WERI-Rb-1 (cell line): ENCODE measurements around the gene VSTM2A.

Source experiments
- DNase-seq: peaks from one replicate; pipeline ENCODE4 v3.0.0-alpha.2; 2020
- H3K27ac ChIP-seq: fragments of 250-450 bp; sonication (Bioruptor Pico); 2 replicates; pipeline ENCODE4 v1.5.1; 2020; ENCODE audit warnings: mild to moderate bottlenecking, moderate library complexity
- H3K27me3 ChIP-seq: fragments of 250-450 bp; sonication (Bioruptor Pico); 2 replicates; pipeline ENCODE4 v1.5.1; 2021; ENCODE audit warnings: mild to moderate bottlenecking, low read depth, moderate library complexity; ENCODE audit not compliant: insufficient read depth, severe bottlenecking
- H3K36me3 ChIP-seq: fragments of 250-450 bp; sonication (Bioruptor Pico); 2 replicates; pipeline ENCODE4 v1.5.1; 2020; ENCODE audit warnings: mild to moderate bottlenecking, moderate library complexity
- H3K4me3 ChIP-seq: 2 replicates; pipeline ENCODE4 v1.5.1; 2011; ENCODE audit warnings: low read depth, mild to moderate bottlenecking, control low read depth, low read length
- H3K9me3 ChIP-seq: fragments of 250-450 bp; sonication (Bioruptor Pico); 2 replicates; pipeline ENCODE4 v1.5.1; 2021; ENCODE audit warnings: mild to moderate bottlenecking, moderate library complexity; ENCODE audit not compliant: severe bottlenecking
- CTCF ChIP-seq: IDR thresholded peaks from 2 replicates; pipeline ENCODE4 v1.5.1; 2011; ENCODE audit warnings: low read depth, mild to moderate bottlenecking, control low read depth, inconsistent platforms, low read length

VSTM2A gene

GRCh38 chr7:54544527-54545240, 2.5 kb downstream of the VSTM2A start:
- no peak for TF ChIP-seq CTCF
- no peaks in the 10 kb centered on the region for H3K36me3 ChIP-seq
- H3K27me3 ChIP-seq: no peaks in the 10 kb centered on the region
- H3K9me3 ChIP-seq: no peaks in the 10 kb centered on the region
- H3K4me3 ChIP-seq: no peak overlapping the region
- DNase-seq: no peak
- no peak overlapping the region for H3K27ac ChIP-seq

GRCh38 chr7:54545241-54545563, 3.0 kb downstream of the VSTM2A start:
- TF ChIP-seq CTCF: no peak
- Histone ChIP-seq H3K4me3 (no peak overlapping the region), H3K27ac (no peak overlapping the region), H3K36me3 (no peaks in the 10 kb centered on the region), H3K27me3 (no peaks in the 10 kb centered on the region), H3K9me3 (no peaks in the 10 kb centered on the region)
- no peak for DNase-seq

GRCh38 chr7:54546081-54546985, 4.2 kb downstream of the VSTM2A start:
- H3K4me3 ChIP-seq: peak overlapping the region; percentile 84
- H3K27me3 ChIP-seq: no peaks in the 10 kb centered on the region
- peak overlapping the region; percentile 50; the same call in 1 of the 2 replicates for H3K27ac ChIP-seq
- no peaks in the 10 kb centered on the region for H3K36me3 ChIP-seq
- peak; percentile 76 for TF ChIP-seq CTCF
- DNase-seq: peak; percentile 93
- H3K9me3 ChIP-seq: no peaks in the 10 kb centered on the region

GRCh38 chr7:54546986-54547314, 4.8 kb downstream of the VSTM2A start:
- no peak for DNase-seq
- H3K36me3 ChIP-seq: no peaks in the 10 kb centered on the region
- H3K27ac ChIP-seq: peak overlapping the region; percentile 50
- peak overlapping the region; percentile 84 for H3K4me3 ChIP-seq
- no peaks in the 10 kb centered on the region for H3K27me3 ChIP-seq
- no peak for TF ChIP-seq CTCF
- no peaks in the 10 kb centered on the region for H3K9me3 ChIP-seq

- H3K36me3 ChIP-seq: no peaks in the 10 kb centered on the region
- H3K4me3 ChIP-seq: no peak overlapping the region
- no peaks in the 10 kb centered on the region for H3K9me3 ChIP-seq
- H3K27me3 ChIP-seq: no peaks in the 10 kb centered on the region
- TF ChIP-seq CTCF: no peak
- DNase-seq: no peak
- H3K27ac ChIP-seq: no peak overlapping the region
Observed at GRCh38 chr7:54550471-54550870, 8.3 kb downstream of the VSTM2A start.
